HCT116 (cell line): ENCODE measurements around the gene WDR44. TPM values are rescaled to one million over a fixed set of nuclear protein-coding genes. Genes with fewer than 3 reads are reported as not detected.

Experiments
- ATAC-seq: fragments of 200-7000 bp; cut with Tn5 transposase; 2 replicates; pipeline ENCODE4 v1.9.1; 2020; ENCODE audit warnings: mild to moderate bottlenecking, moderate library complexity
- BruUV-seq: library from RNA; stranded (reverse); fragments of 400-500 nt; replicated peaks from 2 replicates; lab custom pipeline; 2021; lab: Mats Ljungman, UMichigan
- CTCF ChIA-PET: fragments of 300-600 bp; sonication (Branson Sonifier 250); formaldehyde crosslinking; loops from one replicate; lab custom pipeline; 2021; ENCODE audit warnings: antibody characterized with exemption; lab: Charles Lee
- POLR2A ChIA-PET: fragments of 300-600, 350-600 bp; sonication (Branson Sonifier 250); formaldehyde crosslinking; loops from one replicate; lab custom pipeline; 2021; ENCODE audit warnings: antibody characterized with exemption; lab: Charles Lee
- RAD21 ChIA-PET, 2 experiments: fragments of 300-600 bp; sonication (Branson Sonifier 250); formaldehyde crosslinking; loops; one replicate each; lab custom pipeline; 2023; ENCODE audit warnings: low total read pairs in 2 of 2; ENCODE audit not compliant: uncharacterized antibody in 2 of 2, unreplicated experiment in 2 of 2, low non-redundant PET in 1 of 2; lab: Charles Lee
- DNase-seq: peaks from one replicate; pipeline ENCODE4 v3.0.0-alpha.2; 2010; ENCODE audit warnings: low read depth, low spot score
- H2AFZ ChIP-seq: fragments of 200-600 bp; shearing (Covaris generic), sonication (generic); 2 replicates; pipeline ENCODE4 v1.6.1; 2017; ENCODE audit warnings: low read depth, mixed run types, mixed read lengths, antibody characterized with exemption, low read length; ENCODE audit not compliant: poor library complexity, severe bottlenecking
- H3K27ac ChIP-seq: 2 replicates; pipeline ENCODE4 v1.5.1; 2012; ENCODE audit warnings: low read depth, low read length
- H3K27me3 ChIP-seq: fragments of 200-600 bp; sonication (generic); 2 replicates; pipeline ENCODE4 v1.6.1; 2016; ENCODE audit warnings: mixed run types, low read length, mixed read lengths; ENCODE audit not compliant: insufficient read depth
- H3K36me3 ChIP-seq, 2 experiments: fragments of 200-500 bp in 1 of 2; fragments of 200-600 bp in 1 of 2; sonication (Bioruptor generic) in 1 of 2; sonication (generic) in 1 of 2; 2 replicates each; pipeline versions ENCODE4 v1.5.1 to v1.6.1; 2014 to 2016; ENCODE audit warnings: low read length in 2 of 2, inconsistent platforms in 1 of 2, mixed read lengths in 1 of 2, mixed run types in 1 of 2; ENCODE audit not compliant: insufficient read depth in 2 of 2, control insufficient read depth in 1 of 2
- H3K4me1 ChIP-seq, 2 experiments: fragments of 200-600 bp in 1 of 2; sonication (generic) in 1 of 2; 2 replicates each; pipeline versions ENCODE4 v1.5.1 to v1.6.1; 2012 to 2017; ENCODE audit warnings: low read length in 2 of 2, inconsistent platforms in 1 of 2, mild to moderate bottlenecking in 1 of 2, mixed read lengths in 1 of 2, mixed run types in 1 of 2, moderate library complexity in 1 of 2; ENCODE audit not compliant: insufficient read depth in 2 of 2, control insufficient read depth in 1 of 2
- H3K4me2 ChIP-seq: fragments of 200-600 bp; sonication (generic); 2 replicates; pipeline ENCODE4 v1.6.1; 2017; ENCODE audit warnings: mixed run types, low read length, mixed read lengths
- H3K4me3 ChIP-seq, 2 experiments: fragments of 200-600 bp in 1 of 2; sonication (generic) in 1 of 2; replicated peaks in 1 of 2; 2 replicates each; pipeline ENCODE4 v1.5.1; 2011 to 2016; ENCODE audit warnings: low read length in 2 of 2, control low read depth in 1 of 2, low read depth in 1 of 2, mild to moderate bottlenecking in 1 of 2, mixed read lengths in 1 of 2, mixed run types in 1 of 2
- H3K79me2 ChIP-seq: fragments of 200-600 bp; sonication (generic); 2 replicates; pipeline ENCODE4 v1.6.1; 2017; ENCODE audit warnings: mild to moderate bottlenecking, mixed run types, low read length, moderate library complexity, mixed read lengths; ENCODE audit not compliant: insufficient read depth
- H3K9ac ChIP-seq: fragments of 200-600 bp; sonication (generic); 2 replicates; pipeline ENCODE4 v1.6.1; 2016; ENCODE audit warnings: low read length, mixed read lengths
- H3K9me2 ChIP-seq: fragments of 200-600 bp; sonication (generic), shearing (Covaris generic); 2 replicates; pipeline ENCODE4 v1.6.1; 2017; ENCODE audit warnings: mixed run types, mild to moderate bottlenecking, moderate library complexity; ENCODE audit not compliant: insufficient read depth
- H3K9me3 ChIP-seq, 2 experiments: fragments of 200-500 bp in 1 of 2; fragments of 200-600 bp in 1 of 2; sonication (Bioruptor generic) in 1 of 2; sonication (generic) in 1 of 2; 2 replicates each; pipeline ENCODE4 v1.6.1; 2014 to 2017; ENCODE audit warnings: low read length in 2 of 2, mixed read lengths in 2 of 2, inconsistent platforms in 1 of 2, low read depth in 1 of 2, mild to moderate bottlenecking in 1 of 2, mixed run types in 1 of 2, moderate library complexity in 1 of 2; ENCODE audit not compliant: control insufficient read depth in 1 of 2, insufficient read depth in 1 of 2
- H4K20me1 ChIP-seq: fragments of 200-600 bp; sonication (generic), shearing (Covaris generic); 2 replicates; pipeline ENCODE4 v1.6.1; 2017; ENCODE audit warnings: mixed run types, mild to moderate bottlenecking, moderate library complexity; ENCODE audit not compliant: insufficient read depth
- ATF3 ChIP-seq: IDR thresholded peaks from 2 replicates; pipeline ENCODE4 v1.6.1; 2012
- CEBPB ChIP-seq: IDR thresholded peaks from 2 replicates; pipeline ENCODE4 v1.6.1; 2012; ENCODE audit warnings: low read depth
- CTCF ChIP-seq, 3 experiments: fragments of 200-600 bp in 1 of 3; sonication (generic) in 1 of 3; IDR thresholded peaks in 2 of 3; conservative IDR thresholded peaks in 1 of 3; 2 replicates each; pipeline ENCODE4 v1.5.1; 2012 to 2017; ENCODE audit warnings: low read depth in 2 of 3, low read length in 2 of 3, antibody characterized with exemption in 1 of 3, borderline replicate concordance in 1 of 3, control low read depth in 1 of 3, mild to moderate bottlenecking in 1 of 3, mixed read lengths in 1 of 3, mixed run types in 1 of 3, moderate library complexity in 1 of 3; ENCODE audit not compliant: insufficient read depth in 1 of 3
- ELF1 ChIP-seq: IDR thresholded peaks from 2 replicates; pipeline ENCODE4 v1.6.1; 2012; ENCODE audit warnings: low read depth, borderline replicate concordance
- EZH2 ChIP-seq: fragments of 200-600 bp; sonication (generic); IDR thresholded peaks from 2 replicates; pipeline ENCODE4 v1.6.1; 2017; ENCODE audit warnings: antibody characterized with exemption, mixed run types
- FOSL1 ChIP-seq: IDR thresholded peaks from 2 replicates; pipeline ENCODE4 v1.6.1; 2012; ENCODE audit warnings: low read depth
- JUND ChIP-seq: IDR thresholded peaks from 2 replicates; pipeline ENCODE4 v1.6.1; 2012
- POLR2A ChIP-seq: IDR thresholded peaks from 2 replicates; pipeline ENCODE4 v1.7.0; 2011; ENCODE audit warnings: borderline replicate concordance; ENCODE audit not compliant: insufficient read depth, insufficient read length; ENCODE audit errors: extremely low read depth
- POLR2AphosphoS5 ChIP-seq: IDR thresholded peaks from 2 replicates; pipeline ENCODE4 v1.6.1; 2011; ENCODE audit warnings: mild to moderate bottlenecking, low read depth, low read length, moderate library complexity
- SP1 ChIP-seq: IDR thresholded peaks from 2 replicates; pipeline ENCODE4 v1.6.1; 2012; ENCODE audit warnings: low read depth
- TCF7L2 ChIP-seq: IDR thresholded peaks from 2 replicates; pipeline ENCODE4 v1.7.0; 2011; ENCODE audit warnings: borderline replicate concordance, inconsistent platforms; ENCODE audit not compliant: insufficient read depth, insufficient read length; ENCODE audit errors: extremely low read depth
- ZFX ChIP-seq: fragments of 450-650 bp; IDR thresholded peaks from 2 replicates; pipeline ENCODE4 v1.6.1; 2017
- ZNF274 ChIP-seq: fragments of 200-500 bp; sonication (Bioruptor generic); IDR thresholded peaks from 2 replicates; pipeline ENCODE4 v1.6.1; 2014; ENCODE audit warnings: mild to moderate bottlenecking, low read depth, low read length, inconsistent platforms
- intact Hi-C: fragments of 100-400 bp; cut with micrococcal nuclease; formaldehyde crosslinking; loops from 2 replicates; pipeline ENCODE4 v1.10.0; 2022
- total RNA-seq: library from RNA; stranded (reverse); gene quantifications from one replicate; pipeline ENCODE4 v1.2.1, GENCODE V29; 2021; ENCODE audit not compliant: unreplicated experiment
- TF ChIP-seq, protein P1 (sequence below): IDR thresholded peaks from 2 replicates; pipeline ENCODE4 v1.6.1; 2012

WDR44 gene
- total RNA-seq, 1 experiment from 2014 or later: 12.2 TPM

GRCh38 chrX:118360429-118361125 lies 14.7 kb downstream of the WDR44 start (continued):
- no peak for TF ChIP-seq TCF7L2
- TF ChIP-seq, protein P1, sequence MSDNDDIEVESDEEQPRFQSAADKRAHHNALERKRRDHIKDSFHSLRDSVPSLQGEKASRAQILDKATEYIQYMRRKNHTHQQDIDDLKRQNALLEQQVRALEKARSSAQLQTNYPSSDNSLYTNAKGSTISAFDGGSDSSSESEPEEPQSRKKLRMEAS: no peak
- TF ChIP-seq POLR2A: no peak
- no peak for TF ChIP-seq ZFX
- TF ChIP-seq ELF1: no peak
- no peak for TF ChIP-seq SP1
- TF ChIP-seq CTCF (IDR thresholded peaks at IDR 0.05 in 2 of 3, conservative IDR thresholded peaks at IDR 0.05 in 1 of 3; ENCODE audit: borderline replicate concordance in 1 of 3, insufficient read depth in 1 of 3, low read depth in 2 of 3, low read length in 2 of 3): no peak
- TF ChIP-seq ZNF274: no peak

GRCh38 chrX:118364261-118364660 lies 18.4 kb downstream of the WDR44 start:
- ChIA-PET CTCF (no interaction called here), POLR2A (no interaction called here), RAD21 (no interaction called here)
- Histone ChIP-seq H3K36me3 (no peaks in the 10 kb centered on the region), H3K79me2 (peaks cover 22% of the 10 kb centered on the region), H3K9ac (no peak overlapping the region), H3K9me3 (no peaks in the 10 kb centered on the region), H3K9me2 (no peaks in the 10 kb centered on the region), H3K4me2 (no peak overlapping the region), H3K4me3 (no peak overlapping the region), H4K20me1 (no peaks in the 10 kb centered on the region), H2AFZ (no peak overlapping the region), H3K4me1 (no peaks in the 10 kb centered on the region), H3K27ac (no peak overlapping the region), H3K27me3 (no peaks in the 10 kb centered on the region)
- BruUV-seq: no TSS peak
- DNase-seq (no peak), ATAC-seq (no peak)
- TF ChIP-seq EZH2 (no peak), ATF3 (no peak), POLR2AphosphoS5 (no peak), FOSL1 (no peak), JUND (no peak), CEBPB (no peak)
- intact Hi-C loops: no loop called here
